Gastrocnemius medialis (tissue), 4 donors: ENCODE measurements around the gene LANCL2. TPM values are rescaled to one million over a fixed set of nuclear protein-coding genes. Genes with fewer than 3 reads are reported as not detected.

ENCODE experiments used
- ATAC-seq, 2 donors: fragments of 150-250 bp; one replicate each; pipeline ENCODE4 v1.9.1; 2016
- DNase-seq, 2 donors: peaks; one replicate each; pipeline ENCODE4 v3.0.0-alpha.2; 2019
- H3K27ac ChIP-seq, 4 donors: fragments of 200-600 bp; sonication (generic); 1 replicate in 1 of 4; 2 replicates in 3 of 4; pipeline ENCODE4 v1.5.1; 2016 to 2018; ENCODE audit warnings: mild to moderate bottlenecking in 2 of 4, moderate library complexity in 1 of 4
- H3K27me3 ChIP-seq, 3 donors: fragments of 200-600 bp; sonication (generic) in 2 of 3; 1 replicate in 1 of 3; 2 replicates in 2 of 3; pipeline versions ENCODE4 v1.5.1 to v1.6.0; 2016 to 2019; ENCODE audit warnings: mild to moderate bottlenecking in 1 of 3, moderate library complexity in 1 of 3
- H3K36me3 ChIP-seq, 2 donors: fragments of 200-600 bp; sonication (generic) in 1 of 2; one replicate each; pipeline ENCODE4 v1.5.1; 2017 to 2018
- H3K4me1 ChIP-seq, 2 donors: fragments of 200-600 bp; sonication (generic) in 1 of 2; one replicate each; pipeline ENCODE4 v1.5.1; 2016 to 2017; ENCODE audit warnings: mild to moderate bottlenecking in 2 of 2
- H3K4me3 ChIP-seq, 4 donors: fragments of 200-600 bp; sonication (generic) in 3 of 4; 1 replicate in 1 of 4; 2 replicates in 3 of 4; pipeline ENCODE4 v1.5.1; 2016 to 2019; ENCODE audit warnings: mild to moderate bottlenecking in 2 of 4
- H3K9me3 ChIP-seq, 3 donors: fragments of 200-600 bp; sonication (generic) in 2 of 3; 1 replicate in 1 of 3; 2 replicates in 2 of 3; pipeline ENCODE4 v1.5.1; 2016 to 2019
- POLR2A ChIP-seq, 2 donors: fragments of 450-650 bp; IDR thresholded peaks; one replicate each; pipeline ENCODE4 v1.6.1; 2017; ENCODE audit warnings: antibody characterized with exemption in 2 of 2, mild to moderate bottlenecking in 2 of 2, moderate library complexity in 2 of 2
- in situ Hi-C, 4 donors: fragments of 200-750 bp; cut with MboI; loops; one replicate each; pipeline versions ENCODE4 v1.15.0 to v1.8.0; 2017; ENCODE audit warnings: low sequenced_read_pairs in 4 of 4
- intact Hi-C: fragments of 100-400 bp; cut with DNase I; formaldehyde crosslinking; loops from one replicate; pipeline ENCODE4 v1.15.1; 2023; ENCODE audit warnings: low total_unique reads
- total RNA-seq, 4 donors: library from RNA; depleted of rRNA; stranded (reverse); fragments of >200 nt; gene quantifications; one replicate each; pipeline versions ENCODE4 v1.1.0 to v1.2.3, GENCODE V29; 2016
- TF ChIP-seq, protein P1 (sequence below), 5 experiments: fragments of 450-650 bp in 3 of 5; fragments of 200-600 bp in 2 of 5; sonication (generic) in 2 of 5; IDR thresholded peaks in 4 of 5; conservative IDR thresholded peaks in 1 of 5; 1 replicate in 4 of 5; 2 replicates in 1 of 5; pipeline ENCODE4 v1.5.1; 2016 to 2019; ENCODE audit warnings: antibody characterized with exemption in 5 of 5, mild to moderate bottlenecking in 3 of 5, moderate library complexity in 3 of 5

The LANCL2 gene
- total RNA-seq, 4 donors from 2014 or later, result 5.1 to 13.0 (median 7.4) TPM

GRCh38 chr7:55405856-55406541 is 40.9 kb downstream of the LANCL2 start:
- no peak for DNase-seq
- Histone ChIP-seq H3K9me3 (no peaks in the 10 kb centered on the region), H3K27me3 (no peaks in the 10 kb centered on the region), H3K4me1 (no peaks in the 10 kb centered on the region), H3K27ac (no peak overlapping the region), H3K36me3 (peaks cover 0 to 13% of the 10 kb centered on the region in 2 donors), H3K4me3 (no peak overlapping the region)
- in situ Hi-C loops (loop anchor here in 2 of 4 donors (25.0 kb wide), 1 partner anchor 644 kb away; the partner anchor contains the start of gene SEC61G (in 2 of the 2)), intact Hi-C loops (no loop called here)
- no peak for ATAC-seq
- TF ChIP-seq, protein P1, sequence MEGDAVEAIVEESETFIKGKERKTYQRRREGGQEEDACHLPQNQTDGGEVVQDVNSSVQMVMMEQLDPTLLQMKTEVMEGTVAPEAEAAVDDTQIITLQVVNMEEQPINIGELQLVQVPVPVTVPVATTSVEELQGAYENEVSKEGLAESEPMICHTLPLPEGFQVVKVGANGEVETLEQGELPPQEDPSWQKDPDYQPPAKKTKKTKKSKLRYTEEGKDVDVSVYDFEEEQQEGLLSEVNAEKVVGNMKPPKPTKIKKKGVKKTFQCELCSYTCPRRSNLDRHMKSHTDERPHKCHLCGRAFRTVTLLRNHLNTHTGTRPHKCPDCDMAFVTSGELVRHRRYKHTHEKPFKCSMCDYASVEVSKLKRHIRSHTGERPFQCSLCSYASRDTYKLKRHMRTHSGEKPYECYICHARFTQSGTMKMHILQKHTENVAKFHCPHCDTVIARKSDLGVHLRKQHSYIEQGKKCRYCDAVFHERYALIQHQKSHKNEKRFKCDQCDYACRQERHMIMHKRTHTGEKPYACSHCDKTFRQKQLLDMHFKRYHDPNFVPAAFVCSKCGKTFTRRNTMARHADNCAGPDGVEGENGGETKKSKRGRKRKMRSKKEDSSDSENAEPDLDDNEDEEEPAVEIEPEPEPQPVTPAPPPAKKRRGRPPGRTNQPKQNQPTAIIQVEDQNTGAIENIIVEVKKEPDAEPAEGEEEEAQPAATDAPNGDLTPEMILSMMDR (IDR thresholded peaks at IDR 0.05 in 4 of 5, conservative IDR thresholded peaks at IDR 0.05 in 1 of 5), result no peak
- TF ChIP-seq POLR2A (IDR thresholded peaks at IDR 0.05), result no peak

DNA sequence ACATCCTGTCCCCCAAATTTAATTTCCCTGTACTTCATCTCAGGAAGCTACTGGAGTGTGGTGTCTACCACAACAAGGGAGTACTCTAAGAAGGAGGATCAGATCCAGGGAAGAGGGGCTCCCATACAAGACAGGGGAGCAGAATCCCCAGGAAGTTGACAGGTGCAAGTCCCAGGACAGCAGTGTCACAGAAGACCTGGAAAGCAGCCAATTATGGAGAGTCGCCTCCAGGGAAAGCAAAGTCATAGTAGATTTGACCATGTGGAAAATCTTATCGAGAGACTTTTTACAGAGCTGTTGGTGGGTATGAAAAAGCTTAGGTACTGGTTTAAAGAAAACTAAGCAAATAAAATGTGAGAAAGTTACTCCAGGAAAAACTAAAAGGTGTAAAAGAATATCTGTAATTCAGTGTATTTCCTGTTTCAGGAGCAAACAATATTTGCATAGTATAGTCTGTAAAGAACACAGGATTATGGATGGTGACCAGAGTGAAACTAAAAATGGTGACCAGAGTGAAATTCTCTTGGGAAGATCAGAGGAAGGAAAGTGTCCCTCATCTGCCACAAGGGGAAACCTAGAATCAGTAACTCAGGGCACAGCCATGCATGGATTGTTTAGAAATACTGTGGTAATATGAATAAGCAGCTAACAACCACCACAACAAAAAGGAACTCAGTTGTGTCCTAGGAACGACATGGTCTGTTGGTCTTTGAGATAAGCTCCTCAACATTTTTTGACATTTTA is 44.5 kb downstream of the LANCL2 start:
- H3K4me1 ChIP-seq, result no peaks in the 10 kb centered on the region
- H3K4me3 ChIP-seq, result no peak overlapping the region
- peak in 1 of 2 donors; percentile 44 for ATAC-seq
- no peaks in the 10 kb centered on the region for H3K9me3 ChIP-seq
- H3K27ac ChIP-seq, result no peak overlapping the region
- in situ Hi-C loops, result loop anchor here in 2 of 4 donors (10.0 to 25.0 kb wide), 2 partner anchors 135 to 647 kb away; partner anchors contain the start of gene SEC61G (in 2 of the 2)
- no peaks in the 10 kb centered on the region for H3K27me3 ChIP-seq
- intact Hi-C loops, result no loop called here
- no peak for DNase-seq
- peaks cover 0 to 18% of the 10 kb centered on the region in 2 donors for H3K36me3 ChIP-seq
- TF ChIP-seq POLR2A (IDR thresholded peaks at IDR 0.05), result no peak
- TF ChIP-seq, protein P1 (IDR thresholded peaks at IDR 0.05 in 4 of 5, conservative IDR thresholded peaks at IDR 0.05 in 1 of 5), result no peak

DNA sequence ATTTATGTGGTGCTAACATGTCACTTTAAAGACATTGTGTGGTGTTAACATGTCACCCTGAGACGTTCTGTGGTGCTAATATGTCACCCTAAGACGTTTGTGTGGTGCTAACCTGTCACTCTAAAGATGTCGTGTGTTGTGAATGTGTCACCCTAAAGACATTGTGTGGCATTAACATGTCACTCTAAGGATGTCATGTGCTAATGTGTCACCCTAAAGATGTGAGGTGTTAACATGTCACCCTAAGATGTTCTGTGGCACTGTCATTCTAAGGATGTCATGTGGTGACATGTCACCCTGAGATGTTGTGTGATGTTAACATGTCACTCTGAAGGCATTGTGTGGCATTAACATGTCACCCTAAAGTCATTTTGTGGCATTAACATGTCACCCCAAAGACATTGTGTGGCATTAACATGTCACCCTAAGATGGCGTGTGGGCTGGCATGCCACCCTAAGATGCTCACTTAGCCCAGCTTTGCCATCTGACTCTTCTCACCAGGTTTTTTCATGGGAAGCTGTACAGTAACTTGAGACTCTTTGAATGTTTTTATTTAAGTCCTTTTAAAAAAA is 45.6 kb downstream of the LANCL2 start:
- Histone ChIP-seq H3K9me3 (no peaks in the 10 kb centered on the region), H3K4me3 (no peak overlapping the region), H3K36me3 (peaks cover 0 to 9% of the 10 kb centered on the region in 2 donors), H3K27me3 (no peaks in the 10 kb centered on the region), H3K4me1 (no peaks in the 10 kb centered on the region), H3K27ac (no peak overlapping the region)
- intact Hi-C loops (no loop called here), in situ Hi-C loops (loop anchor here in 2 of 4 donors (10.0 to 25.0 kb wide), 2 partner anchors 136 to 648 kb away; partner anchors contain the start of gene SEC61G (in 2 of the 2))
- no peak for TF ChIP-seq POLR2A (IDR thresholded peaks at IDR 0.05)
- TF ChIP-seq, protein P1 (IDR thresholded peaks at IDR 0.05 in 4 of 5, conservative IDR thresholded peaks at IDR 0.05 in 1 of 5), result no peak
- DNase-seq (no peak), ATAC-seq (no peak)

DNA sequence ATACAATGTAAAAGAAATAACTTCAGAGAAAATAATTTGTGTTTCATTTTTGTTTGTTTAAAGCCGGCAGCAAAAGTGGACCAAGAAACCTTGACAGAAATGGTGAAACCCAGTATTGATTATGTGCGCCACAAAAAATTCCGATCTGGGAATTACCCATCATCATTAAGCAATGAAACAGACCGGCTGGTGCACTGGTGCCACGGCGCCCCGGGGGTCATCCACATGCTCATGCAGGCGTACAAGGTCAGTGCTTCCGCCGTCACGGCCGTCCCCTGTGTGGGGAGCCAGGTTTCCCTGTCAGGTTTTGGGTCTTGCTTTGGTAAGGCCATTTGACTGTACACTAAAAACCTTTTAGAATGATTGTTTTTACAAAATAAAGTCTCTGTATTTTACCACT is 46.7 kb downstream of the LANCL2 start:
- TF ChIP-seq, protein P1 (IDR thresholded peaks at IDR 0.05 in 4 of 5, conservative IDR thresholded peaks at IDR 0.05 in 1 of 5), result no peak
- no peak for TF ChIP-seq POLR2A (IDR thresholded peaks at IDR 0.05)
- in situ Hi-C loops, result loop anchor here in 2 of 4 donors (10.0 to 25.0 kb wide), 2 partner anchors 137 to 650 kb away; partner anchors contain the start of gene SEC61G (in 2 of the 2)
- no peaks in the 10 kb centered on the region for H3K4me1 ChIP-seq
- H3K9me3 ChIP-seq, result no peaks in the 10 kb centered on the region
- intact Hi-C loops, result no loop called here
- ATAC-seq (no peak), DNase-seq (no peak)
- no peak overlapping the region for H3K4me3 ChIP-seq
- H3K27ac ChIP-seq, result no peak overlapping the region
- H3K27me3 ChIP-seq, result no peaks in the 10 kb centered on the region
- peaks cover 0 to 9% of the 10 kb centered on the region in 2 donors for H3K36me3 ChIP-seq
